GM12878 (cell line): Measurements from ENCODE around the gene TNFRSF8. TPM values are rescaled to one million over a fixed set of nuclear protein-coding genes. Genes with fewer than 3 reads are reported as not detected.

Experiments
- MEF2B ChIP-seq: fragments of 450-650 bp; IDR thresholded peaks from 2 replicates; pipeline ENCODE4 v1.6.1; 2018; ENCODE audit warnings: mild to moderate bottlenecking, moderate library complexity; ENCODE audit not compliant: partially characterized antibody, poor library complexity, severe bottlenecking
- RAD51 ChIP-seq: fragments of 450-650 bp; IDR thresholded peaks from 2 replicates; pipeline ENCODE4 v1.6.1; 2016; ENCODE audit warnings: moderate library complexity, mild to moderate bottlenecking, inconsistent platforms
- SMAD5 ChIP-seq: IDR thresholded peaks from 2 replicates; pipeline ENCODE4 v1.6.1; 2016; ENCODE audit warnings: antibody characterized with exemption, low read depth
- ZBTB33 ChIP-seq: fragments of 450-650 bp; IDR thresholded peaks from 2 replicates; pipeline ENCODE4 v1.6.1; 2017; ENCODE audit warnings: mild to moderate bottlenecking
- ZNF217 ChIP-seq: fragments of 450-650 bp; IDR thresholded peaks from 2 replicates; pipeline ENCODE4 v1.6.1; 2017; ENCODE audit warnings: antibody characterized with exemption, mild to moderate bottlenecking
- polyA plus RNA-seq, 11 experiments: library from polyadenylated mRNA; depleted of rRNA in 4 of 11; unstranded in 6 of 11; stranded (reverse) in 5 of 11; fragments of >200 nt; fragmentation: Nextera tagmentation in 4 of 11; fragmentation: Illumina TruSeq in 1 of 11; extraction: Ambion mirVana in 4 of 11; extraction: Trizol in 1 of 11; gene quantifications; 1 replicate in 1 of 11; 2 replicates in 10 of 11; pipeline versions ENCODE4 v1.2.1 to v1.2.3, GENCODE V29; 2011 to 2016; ENCODE audit warnings: inconsistent platforms in 2 of 11, missing spikeins in 2 of 11, low read depth in 1 of 11
- total RNA-seq, 4 experiments: library from RNA; depleted of rRNA in 3 of 4; stranded (reverse); fragments of >200 nt in 3 of 4; fragmentation: Illumina TruSeq in 1 of 4; extraction: Trizol in 1 of 4; gene quantifications; 2 replicates each; pipeline versions ENCODE4 v1.2.1 to v1.2.3, GENCODE V29; 2013 to 2021
- TF ChIP-seq, protein P1 (sequence below): fragments of 450-650 bp; conservative IDR thresholded peaks from 2 replicates; pipeline ENCODE4 v1.6.1; 2017; ENCODE audit warnings: mild to moderate bottlenecking, moderate library complexity

TNFRSF8 gene
- total and polyA plus RNA-seq, 10 of the 15 experiments (the other 5 are each of a cell fraction or from before 2014, with no cell fraction given): 9.8 to 114 (median 58.8) TPM

DNA sequence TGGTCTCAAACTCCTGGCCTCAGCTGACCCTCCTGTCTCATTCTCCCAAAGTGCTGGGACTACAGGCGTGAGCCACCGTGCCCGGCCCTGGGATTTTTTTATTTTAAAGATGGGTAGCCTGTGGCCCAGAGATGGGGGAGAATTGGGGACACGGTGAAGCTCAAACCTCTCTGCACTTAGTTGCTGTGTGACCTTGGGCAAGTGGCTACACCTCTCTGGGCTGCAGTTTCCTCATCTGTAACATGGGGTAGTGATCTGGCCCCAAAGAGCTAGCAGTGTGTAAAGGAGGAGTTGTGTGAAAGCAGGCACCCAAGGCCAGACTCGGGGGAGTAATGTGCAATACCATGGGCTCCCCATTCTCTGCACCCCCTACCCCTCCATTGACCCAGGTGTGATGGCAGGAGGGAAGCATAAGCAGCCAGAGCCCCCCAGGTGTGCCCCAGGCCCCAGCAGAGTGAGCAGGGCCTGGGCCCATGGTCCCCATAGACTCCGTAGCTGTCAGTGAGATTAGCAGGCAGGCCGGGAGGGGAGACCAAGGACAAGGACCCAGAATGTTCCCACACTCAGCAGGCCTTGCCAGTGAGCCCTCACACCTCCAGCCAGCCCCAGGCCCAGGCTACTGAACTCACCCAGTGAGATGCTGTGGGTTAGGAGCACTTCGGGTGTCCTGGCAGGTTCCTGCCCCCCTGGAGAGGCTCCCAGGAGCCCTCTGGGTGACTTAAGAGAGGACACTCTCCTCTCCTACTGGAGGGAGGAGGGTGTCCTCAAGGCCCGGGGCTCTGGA, 17.9 kb downstream of the TNFRSF8 start (continued):
- TF ChIP-seq, protein P1, sequence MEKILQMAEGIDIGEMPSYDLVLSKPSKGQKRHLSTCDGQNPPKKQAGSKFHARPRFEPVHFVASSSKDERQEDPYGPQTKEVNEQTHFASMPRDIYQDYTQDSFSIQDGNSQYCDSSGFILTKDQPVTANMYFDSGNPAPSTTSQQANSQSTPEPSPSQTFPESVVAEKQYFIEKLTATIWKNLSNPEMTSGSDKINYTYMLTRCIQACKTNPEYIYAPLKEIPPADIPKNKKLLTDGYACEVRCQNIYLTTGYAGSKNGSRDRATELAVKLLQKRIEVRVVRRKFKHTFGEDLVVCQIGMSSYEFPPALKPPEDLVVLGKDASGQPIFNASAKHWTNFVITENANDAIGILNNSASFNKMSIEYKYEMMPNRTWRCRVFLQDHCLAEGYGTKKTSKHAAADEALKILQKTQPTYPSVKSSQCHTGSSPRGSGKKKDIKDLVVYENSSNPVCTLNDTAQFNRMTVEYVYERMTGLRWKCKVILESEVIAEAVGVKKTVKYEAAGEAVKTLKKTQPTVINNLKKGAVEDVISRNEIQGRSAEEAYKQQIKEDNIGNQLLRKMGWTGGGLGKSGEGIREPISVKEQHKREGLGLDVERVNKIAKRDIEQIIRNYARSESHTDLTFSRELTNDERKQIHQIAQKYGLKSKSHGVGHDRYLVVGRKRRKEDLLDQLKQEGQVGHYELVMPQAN: no peak
- TF ChIP-seq MEF2B (no peak), RAD51 (no peak), ZNF217 (peak; percentile 72; the same call in 1 of the 2 replicates), SMAD5 (no peak), ZBTB33 (no peak)
